Panc1 (cell line): ENCODE data around the gene KRT7. TPM values are rescaled to one million over a fixed set of nuclear protein-coding genes. Genes with fewer than 3 reads are reported as not detected.

Experiments used
- ATAC-seq: fragments of 200-7000 bp; cut with Tn5 transposase; 2 replicates; pipeline ENCODE4 v1.9.1; 2020; ENCODE audit warnings: mild to moderate bottlenecking, moderate library complexity
- BruUV-seq: library from RNA; stranded (reverse); fragments of 400-500 nt; replicated peaks from 2 replicates; lab custom pipeline; 2021; lab: Mats Ljungman, UMichigan
- CTCF ChIA-PET: fragments of 300-600 bp; sonication (Branson Sonifier 250); formaldehyde crosslinking; loops from one replicate; lab custom pipeline; 2022; ENCODE audit warnings: antibody characterized with exemption; lab: Charles Lee
- POLR2A ChIA-PET: fragments of 300-600 bp; sonication (Branson Sonifier 250); formaldehyde crosslinking; loops from one replicate; lab custom pipeline; 2022; ENCODE audit warnings: antibody characterized with exemption; lab: Charles Lee
- DNase-seq: peaks from one replicate; pipeline ENCODE4 v3.0.0-alpha.2; 2010; ENCODE audit warnings: low read depth, low spot score
- H3K27ac ChIP-seq: 2 replicates; pipeline ENCODE4 v1.5.1; 2011; ENCODE audit warnings: mild to moderate bottlenecking, low read length, inconsistent platforms
- H3K27me3 ChIP-seq: fragments of 200-500 bp; sonication (Bioruptor generic); 2 replicates; pipeline ENCODE4 v1.6.0; 2014; ENCODE audit warnings: low read length, inconsistent platforms; ENCODE audit not compliant: control insufficient read depth, insufficient read depth
- H3K36me3 ChIP-seq: fragments of 200-500 bp; sonication (Bioruptor generic); 2 replicates; pipeline ENCODE4 v1.5.1; 2014; ENCODE audit warnings: inconsistent platforms, mild to moderate bottlenecking, low read length, moderate library complexity; ENCODE audit not compliant: control insufficient read depth, insufficient read depth
- H3K4me1 ChIP-seq: 2 replicates; pipeline ENCODE4 v1.5.1; 2011; ENCODE audit warnings: inconsistent platforms, mild to moderate bottlenecking, low read length, moderate library complexity; ENCODE audit not compliant: control insufficient read depth, insufficient read depth
- H3K4me3 ChIP-seq, 2 experiments: 2 replicates each; pipeline ENCODE4 v1.5.1; 2011 to 2012; ENCODE audit warnings: low read depth in 2 of 2, low read length in 2 of 2, mild to moderate bottlenecking in 2 of 2, inconsistent platforms in 1 of 2, moderate library complexity in 1 of 2
- H3K9me3 ChIP-seq: fragments of 200-500 bp; sonication (Bioruptor generic); 2 replicates; pipeline ENCODE4 v1.5.1; 2014; ENCODE audit warnings: low read depth, mild to moderate bottlenecking, inconsistent platforms, low read length, moderate library complexity; ENCODE audit not compliant: control insufficient read depth, insufficient read depth
- CTCF ChIP-seq: fragments of 450-650 bp; IDR thresholded peaks from 2 replicates; pipeline ENCODE4 v1.5.1; 2017; ENCODE audit warnings: mild to moderate bottlenecking
- POLR2AphosphoS5 ChIP-seq: IDR thresholded peaks from 2 replicates; pipeline ENCODE4 v1.6.1; 2012; ENCODE audit warnings: mild to moderate bottlenecking, low read depth, low read length, moderate library complexity
- REST ChIP-seq, 2 experiments: IDR thresholded peaks; 2 replicates each; pipeline ENCODE4 v1.6.1; 2011 to 2012; ENCODE audit warnings: low read depth in 2 of 2, control low read depth in 1 of 2, low read length in 1 of 2, mild to moderate bottlenecking in 1 of 2, moderate library complexity in 1 of 2; ENCODE audit not compliant: insufficient read depth in 1 of 2
- SIN3A ChIP-seq: IDR thresholded peaks from 2 replicates; pipeline ENCODE4 v1.6.1; 2012; ENCODE audit warnings: low read depth, mild to moderate bottlenecking, low read length, moderate library complexity, borderline replicate concordance; ENCODE audit not compliant: insufficient read depth
- TCF7L2 ChIP-seq: IDR thresholded peaks from 2 replicates; pipeline ENCODE4 v1.6.1; 2011; ENCODE audit warnings: mild to moderate bottlenecking, low read depth, low read length, inconsistent platforms
- in situ Hi-C: cut with HindIII; loops from 2 replicates; pipeline ENCODE4 v1.10.0; 2016; ENCODE audit warnings: low sequenced_read_pairs, low pct_unique_long_range_greater_than_20kb
- intact Hi-C: fragments of 100-400 bp; cut with micrococcal nuclease; formaldehyde crosslinking; loops from one replicate; pipeline ENCODE4 v1.10.0; 2022; ENCODE audit not compliant: unreplicated experiment
- total RNA-seq: library from RNA; stranded (reverse); gene quantifications from one replicate; pipeline ENCODE4 v1.2.1, GENCODE V29; 2021; ENCODE audit not compliant: unreplicated experiment

Gene KRT7
- total RNA-seq, 1 experiment from 2014 or later, result 16.8 TPM

- H3K4me1 ChIP-seq, result peaks cover 70% of the 10 kb centered on the region
- TF ChIP-seq SIN3A, result no peak
- TF ChIP-seq CTCF, result no peak
- TF ChIP-seq POLR2AphosphoS5, result no peak
- peak; percentile 65 to 78 for TF ChIP-seq REST (IDR thresholded peaks at IDR 0.05; ENCODE audit: insufficient read depth in 1 of 2, low read depth in 2 of 2, low read length in 1 of 2)
- TF ChIP-seq TCF7L2, result peak; percentile 26; the same call in 1 of the 2 replicates
- POLR2A ChIA-PET, result no interaction called here
- H3K4me3 ChIP-seq, result no peak overlapping the region
- BruUV-seq, result no TSS peak
- ATAC-seq, result peak; percentile 28; the same call in 1 of the 2 replicates
- H3K27ac ChIP-seq, result peak overlapping the region; percentile 97
- no peaks in the 10 kb centered on the region for H3K36me3 ChIP-seq
- intact Hi-C loops (no loop called here), in situ Hi-C loops (no loop called here)
- no peaks in the 10 kb centered on the region for H3K27me3 ChIP-seq
- H3K9me3 ChIP-seq, result no peaks in the 10 kb centered on the region
- DNase-seq, result no peak
- CTCF ChIA-PET, result interaction anchor here (0.6 to 1.9 kb wide), 3 partner anchors 13 to 60 kb away, joined by 3 to 7 read pairs (median 3); no protein-coding TSS in a partner anchor
Measured at GRCh38 chr12:52243259-52243855, 10.3 kb downstream of the KRT7 start.

GRCh38 chr12:52243856-52244614 is 11.0 kb downstream of the KRT7 start:
- peak; percentile 90 for ATAC-seq
- no peak overlapping the region; a peak in 1 of 4 replicates for H3K4me3 ChIP-seq
- intact Hi-C loops, result no loop called here

More at GRCh38 chr12:52243856-52244614, 11.0 kb downstream of the KRT7 start:
- peaks cover 74% of the 10 kb centered on the region for H3K4me1 ChIP-seq
- CTCF ChIA-PET, result interaction anchor here (0.5 to 1.9 kb wide), 5 partner anchors 13 to 352 kb away, joined by 3 to 7 read pairs (median 3); no protein-coding TSS in a partner anchor
- TF ChIP-seq CTCF (no peak), POLR2AphosphoS5 (peak; percentile 67; the same call in 1 of the 2 replicates), SIN3A (no peak), TCF7L2 (no peak), REST (IDR thresholded peaks at IDR 0.05; ENCODE audit: insufficient read depth in 1 of 2, low read depth in 2 of 2, low read length in 1 of 2) (peak in 1 of 2 experiments; percentile 14; a peak in 1 of 4 replicates)
- H3K36me3 ChIP-seq, result no peaks in the 10 kb centered on the region
- peak; percentile 79 for DNase-seq
- H3K27me3 ChIP-seq, result no peaks in the 10 kb centered on the region
- no peaks in the 10 kb centered on the region for H3K9me3 ChIP-seq
- no TSS peak for BruUV-seq
- POLR2A ChIA-PET, result no interaction called here
- peak overlapping the region; percentile 97 for H3K27ac ChIP-seq
- in situ Hi-C loops, result no loop called here
